AG04449 (cell line): ENCODE results near the gene RALGAPA1.

Source experiments
- CTCF ChIA-PET: fragments of 350-600 bp; formaldehyde crosslinking; extraction: SDS; loops from one replicate; lab custom pipeline; 2021; ENCODE audit warnings: antibody characterized with exemption; lab: Yijun Ruan, JAX
- POLR2A ChIA-PET: fragments of 400-600, 350-600 bp; formaldehyde crosslinking; extraction: SDS; loops from one replicate; lab custom pipeline; 2020; ENCODE audit warnings: antibody characterized with exemption, inconsistent platforms; lab: Yijun Ruan, JAX
- DNase-seq: peaks from one replicate; pipeline ENCODE4 v3.0.0-alpha.2; 2010; ENCODE audit warnings: low read depth, low spot score
- H3K4me3 ChIP-seq: 2 replicates; pipeline ENCODE4 v1.5.1; 2011; ENCODE audit warnings: low read depth, mild to moderate bottlenecking, control low read depth, low read length
- CTCF ChIP-seq: IDR thresholded peaks from one replicate; pipeline ENCODE4 v1.5.1; 2011; ENCODE audit warnings: mild to moderate bottlenecking, moderate library complexity, low read length, control low read depth, inconsistent platforms; ENCODE audit not compliant: insufficient read depth; ENCODE audit errors: missing control alignments

Gene RALGAPA1

GRCh38 chr14:35504260-35504659, 304.8 kb downstream of the RALGAPA1 start:
- H3K4me3 ChIP-seq: no peak overlapping the region
- ChIA-PET POLR2A (no interaction called here), CTCF (no interaction called here)
- TF ChIP-seq CTCF: no peak
- DNase-seq: no peak

- H3K4me3 ChIP-seq: no peak overlapping the region
- ChIA-PET CTCF (no interaction called here), POLR2A (no interaction called here)
- no peak for DNase-seq
- TF ChIP-seq CTCF: no peak
Measured at GRCh38 chr14:35503646-35504045, 305.4 kb downstream of the RALGAPA1 start.

GRCh38 chr14:35499180-35499579, 309.9 kb downstream of the RALGAPA1 start:
- ChIA-PET POLR2A (no interaction called here), CTCF (interaction anchor here (1.0 kb wide), 1 partner anchor 12 kb away, joined by 3 read pairs; no protein-coding TSS in a partner anchor)
- no peak overlapping the region for H3K4me3 ChIP-seq
- no peak for TF ChIP-seq CTCF
- no peak for DNase-seq

GRCh38 chr14:35495278-35495677, 313.8 kb downstream of the RALGAPA1 start:
- POLR2A ChIA-PET: no interaction called here
- no peak for TF ChIP-seq CTCF
- CTCF ChIA-PET: no interaction called here
- no peak overlapping the region for H3K4me3 ChIP-seq
- no peak for DNase-seq

GRCh38 chr14:35492569-35493014, 316.5 kb downstream of the RALGAPA1 start:
- TF ChIP-seq CTCF: no peak
- POLR2A ChIA-PET: no interaction called here
- no peak overlapping the region for H3K4me3 ChIP-seq

More at GRCh38 chr14:35492569-35493014, 316.5 kb downstream of the RALGAPA1 start:
- no peak for DNase-seq
- CTCF ChIA-PET: no interaction called here
